ENCODE data around the gene REX1BD. TPM values are rescaled to one million over a fixed set of nuclear protein-coding genes. Genes with fewer than 3 reads are reported as not detected.

Gene REX1BD
- total RNA-seq, 1 donor from 2014 or later, result 76.6 TPM

DNA sequence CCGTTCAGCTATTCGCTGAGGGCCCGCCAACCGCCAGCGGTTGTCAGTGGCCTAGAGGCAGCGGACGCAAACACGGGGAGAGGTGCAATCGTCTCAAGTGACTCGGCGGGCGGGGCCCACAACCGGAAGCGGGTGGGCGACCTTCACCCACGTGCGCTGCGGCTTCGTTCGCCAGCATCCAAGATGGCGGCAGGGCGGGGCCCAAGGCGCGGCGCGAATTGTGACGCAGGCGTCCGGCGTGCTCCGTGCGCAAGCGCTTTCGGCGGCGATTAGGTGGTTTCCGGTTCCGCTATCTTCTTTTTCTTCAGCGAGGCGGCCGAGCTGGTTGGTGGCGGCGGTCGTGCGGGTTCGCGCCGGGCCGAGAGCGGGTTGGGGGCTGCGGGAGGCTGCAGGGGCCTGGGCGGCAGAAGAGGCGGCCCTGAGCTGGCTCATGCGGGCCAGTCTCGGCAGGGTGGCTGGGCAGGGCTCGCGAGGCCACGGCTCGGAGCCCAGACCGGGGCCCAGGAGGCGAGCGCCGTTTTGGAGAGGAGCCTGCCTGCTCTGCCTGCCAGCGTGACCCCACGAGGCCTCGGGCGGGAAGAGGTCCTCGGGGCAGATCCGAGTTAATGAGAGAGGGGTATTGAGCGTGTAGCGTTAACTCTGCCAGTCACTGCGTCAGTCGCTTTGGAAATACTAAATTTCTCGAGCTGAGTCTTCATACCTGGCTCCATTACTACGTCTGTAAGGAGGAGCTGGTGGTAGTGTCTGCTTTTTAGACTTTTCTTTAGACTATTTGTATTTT, 16.8 kb upstream of the REX1BD start, which contains the start of gene UBA52:
Gene UBA52 (plus strand): TSS at position 294 of the 781 bp plus-strand sequence. CDS start 1,444 bp downstream, outside the sequence.
- H3K27me3 ChIP-seq (ENCODE audit: low read depth), result no peaks in the 10 kb centered on the region
- intact Hi-C loops (cut with micrococcal nuclease), result no loop called here
- peaks cover 26% of the 10 kb centered on the region for H3K4me1 ChIP-seq
- H3K9me3 ChIP-seq (replicated peaks), result no peaks in the 10 kb centered on the region
- peak; percentile 98 for DNase-seq
- H3K36me3 ChIP-seq, result peaks cover 67% of the 10 kb centered on the region
- peak within 1 kb of the TSS; percentile 95 for H3K27ac ChIP-seq (replicated peaks)
- peak within 1 kb of the TSS; percentile 89 for H3K4me3 ChIP-seq
- TF ChIP-seq CTCF (IDR thresholded peaks at IDR 0.05; ENCODE audit: borderline replicate concordance), result no peak

- H3K36me3 ChIP-seq, result peaks cover 48% of the 10 kb centered on the region
- no peak overlapping the region for H3K4me3 ChIP-seq
- peaks cover 26% of the 10 kb centered on the region for H3K4me1 ChIP-seq
- no peak for TF ChIP-seq CTCF (IDR thresholded peaks at IDR 0.05; ENCODE audit: borderline replicate concordance)
- no peaks in the 10 kb centered on the region for H3K27me3 ChIP-seq (ENCODE audit: low read depth)
- H3K27ac ChIP-seq (replicated peaks), result no peak overlapping the region
- no peak for DNase-seq
- intact Hi-C loops (cut with micrococcal nuclease), result no loop called here
- no peaks in the 10 kb centered on the region for H3K9me3 ChIP-seq (replicated peaks)
Observed at GRCh38 chr19:18574691-18575291, 13.8 kb upstream of the REX1BD start.

GRCh38 chr19:18576383-18576782, 12.2 kb upstream of the REX1BD start:
- Histone ChIP-seq H3K4me3 (no peak overlapping the region), H3K27ac (replicated peaks) (no peak overlapping the region), H3K9me3 (replicated peaks) (no peaks in the 10 kb centered on the region), H3K27me3 (ENCODE audit: low read depth) (no peaks in the 10 kb centered on the region), H3K36me3 (peaks cover 48% of the 10 kb centered on the region), H3K4me1 (peaks cover 20% of the 10 kb centered on the region)
- DNase-seq, result no peak
- TF ChIP-seq CTCF (IDR thresholded peaks at IDR 0.05; ENCODE audit: borderline replicate concordance), result no peak
- intact Hi-C loops (cut with micrococcal nuclease), result no loop called here

- H3K9me3 ChIP-seq (replicated peaks), result no peaks in the 10 kb centered on the region
- intact Hi-C loops (cut with micrococcal nuclease), result no loop called here
- H3K4me3 ChIP-seq, result no peak overlapping the region
- H3K36me3 ChIP-seq, result peaks cover 48% of the 10 kb centered on the region
- H3K4me1 ChIP-seq, result peaks cover 12% of the 10 kb centered on the region
- no peak overlapping the region for H3K27ac ChIP-seq (replicated peaks)
- no peaks in the 10 kb centered on the region for H3K27me3 ChIP-seq (ENCODE audit: low read depth)
- TF ChIP-seq CTCF (IDR thresholded peaks at IDR 0.05; ENCODE audit: borderline replicate concordance), result no peak
- no peak for DNase-seq
Observed at GRCh38 chr19:18577365-18577914, 11.2 kb upstream of the REX1BD start.

DNA sequence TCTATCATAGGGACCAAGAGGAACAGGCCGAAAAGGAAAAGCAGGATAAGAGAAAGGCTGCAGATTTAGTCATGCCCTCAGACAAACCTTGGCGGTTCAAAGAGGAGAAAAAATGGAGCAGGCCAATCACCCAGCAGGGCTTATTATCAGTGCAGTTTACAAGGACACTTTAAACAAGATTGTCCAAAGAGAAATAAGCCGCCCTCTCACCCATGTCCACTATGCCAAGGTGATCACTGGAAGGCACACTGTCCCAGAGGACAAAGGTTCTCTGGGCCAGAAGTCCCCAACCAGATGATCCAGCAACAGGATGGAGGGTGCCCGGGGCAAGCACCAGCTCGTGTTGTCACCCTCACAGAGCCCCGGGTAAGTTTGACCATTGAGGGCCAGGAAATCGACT, 8.3 kb upstream of the REX1BD start:
- no peak overlapping the region for H3K27ac ChIP-seq (replicated peaks)
- peaks cover 24% of the 10 kb centered on the region for H3K36me3 ChIP-seq
- DNase-seq, result no peak
- TF ChIP-seq CTCF (IDR thresholded peaks at IDR 0.05; ENCODE audit: borderline replicate concordance), result no peak
- no peaks in the 10 kb centered on the region for H3K27me3 ChIP-seq (ENCODE audit: low read depth)
- H3K4me3 ChIP-seq, result no peak overlapping the region
- no peaks in the 10 kb centered on the region for H3K4me1 ChIP-seq
- no peaks in the 10 kb centered on the region for H3K9me3 ChIP-seq (replicated peaks)
- intact Hi-C loops (cut with micrococcal nuclease), result no loop called here

Data from left ventricle myocardium inferior (tissue), 1 donor.